ENCODE data around the gene CLEC2L.
A peak's percentile ranks its signal among the peaks of the same experiment; 100 is the strongest.

DNA sequence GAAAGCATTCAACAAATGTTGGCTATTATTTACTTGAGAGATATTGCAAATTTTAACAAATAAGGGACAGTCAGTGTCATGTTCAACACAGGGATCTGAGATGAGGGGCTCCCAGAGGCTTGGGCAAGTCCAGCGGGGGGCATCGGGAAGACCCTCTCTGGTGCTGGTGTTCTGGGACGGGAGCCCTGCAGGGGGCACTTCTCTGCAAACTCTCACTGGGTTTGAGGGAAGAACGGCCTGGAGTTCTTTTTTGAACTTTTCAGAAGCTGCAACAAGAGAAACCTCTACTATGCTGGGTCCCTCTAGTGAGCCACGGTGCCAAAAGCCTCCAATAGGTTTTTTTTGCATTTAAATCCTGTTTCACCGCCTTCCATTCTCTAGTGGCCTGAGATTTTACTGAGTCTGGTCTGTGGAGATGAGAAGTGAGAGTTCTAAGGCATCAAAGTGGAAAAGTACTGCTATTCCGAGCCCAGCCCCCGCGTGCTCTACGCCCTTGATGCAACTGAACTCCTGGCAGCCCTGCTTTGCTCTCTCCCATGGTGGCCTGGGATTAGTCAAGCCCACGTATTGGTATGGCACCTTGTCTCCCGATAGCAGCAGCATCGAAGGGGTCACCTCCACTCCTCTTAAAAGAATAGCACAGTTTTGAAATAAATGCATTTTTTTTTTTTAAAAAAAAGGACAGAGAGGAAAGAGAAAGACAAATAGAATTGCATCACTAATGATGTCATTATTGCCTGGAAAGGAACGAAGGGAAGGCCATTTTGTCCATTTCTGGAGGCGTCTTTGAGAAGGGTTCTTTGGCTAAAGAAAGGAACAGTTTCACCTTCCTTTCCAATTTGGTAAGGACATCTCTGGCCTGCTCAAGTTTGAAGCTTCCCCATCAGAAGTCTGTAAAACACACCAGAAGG lies 43.5 kb downstream of the CLEC2L start:
- TF ChIP-seq EZH2 (IDR thresholded peaks at IDR 0.05; ENCODE audit: low read depth, unreplicated experiment) (no peak), CREB1 (CRISPR knock-in tag; IDR thresholded peaks at IDR 0.05; ENCODE audit: low read depth) (no peak), ZNF114 (CRISPR knock-in tag; IDR thresholded peaks at IDR 0.05) (no peak), JUNB (IDR thresholded peaks at IDR 0.05; ENCODE audit: unreplicated experiment) (no peak), POLR2AphosphoS5 (IDR thresholded peaks at IDR 0.05; ENCODE audit: low read depth) (no peak), NANOG (IDR thresholded peaks at IDR 0.05; ENCODE audit: borderline replicate concordance) (no peak), EZH2phosphoT487 (IDR thresholded peaks at IDR 0.05; ENCODE audit: unreplicated experiment) (no peak), STAT1 (IDR thresholded peaks at IDR 0.05; ENCODE audit: unreplicated experiment) (no peak), ZNF331 (CRISPR knock-in tag; IDR thresholded peaks at IDR 0.05; ENCODE audit: low read depth) (no peak)
- TF ChIP-seq, protein P1, sequence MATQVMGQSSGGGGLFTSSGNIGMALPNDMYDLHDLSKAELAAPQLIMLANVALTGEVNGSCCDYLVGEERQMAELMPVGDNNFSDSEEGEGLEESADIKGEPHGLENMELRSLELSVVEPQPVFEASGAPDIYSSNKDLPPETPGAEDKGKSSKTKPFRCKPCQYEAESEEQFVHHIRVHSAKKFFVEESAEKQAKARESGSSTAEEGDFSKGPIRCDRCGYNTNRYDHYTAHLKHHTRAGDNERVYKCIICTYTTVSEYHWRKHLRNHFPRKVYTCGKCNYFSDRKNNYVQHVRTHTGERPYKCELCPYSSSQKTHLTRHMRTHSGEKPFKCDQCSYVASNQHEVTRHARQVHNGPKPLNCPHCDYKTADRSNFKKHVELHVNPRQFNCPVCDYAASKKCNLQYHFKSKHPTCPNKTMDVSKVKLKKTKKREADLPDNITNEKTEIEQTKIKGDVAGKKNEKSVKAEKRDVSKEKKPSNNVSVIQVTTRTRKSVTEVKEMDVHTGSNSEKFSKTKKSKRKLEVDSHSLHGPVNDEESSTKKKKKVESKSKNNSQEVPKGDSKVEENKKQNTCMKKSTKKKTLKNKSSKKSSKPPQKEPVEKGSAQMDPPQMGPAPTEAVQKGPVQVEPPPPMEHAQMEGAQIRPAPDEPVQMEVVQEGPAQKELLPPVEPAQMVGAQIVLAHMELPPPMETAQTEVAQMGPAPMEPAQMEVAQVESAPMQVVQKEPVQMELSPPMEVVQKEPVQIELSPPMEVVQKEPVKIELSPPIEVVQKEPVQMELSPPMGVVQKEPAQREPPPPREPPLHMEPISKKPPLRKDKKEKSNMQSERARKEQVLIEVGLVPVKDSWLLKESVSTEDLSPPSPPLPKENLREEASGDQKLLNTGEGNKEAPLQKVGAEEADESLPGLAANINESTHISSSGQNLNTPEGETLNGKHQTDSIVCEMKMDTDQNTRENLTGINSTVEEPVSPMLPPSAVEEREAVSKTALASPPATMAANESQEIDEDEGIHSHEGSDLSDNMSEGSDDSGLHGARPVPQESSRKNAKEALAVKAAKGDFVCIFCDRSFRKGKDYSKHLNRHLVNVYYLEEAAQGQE (IDR thresholded peaks at IDR 0.05; ENCODE audit: unreplicated experiment) = no peak
- TF ChIP-seq, protein P2, sequence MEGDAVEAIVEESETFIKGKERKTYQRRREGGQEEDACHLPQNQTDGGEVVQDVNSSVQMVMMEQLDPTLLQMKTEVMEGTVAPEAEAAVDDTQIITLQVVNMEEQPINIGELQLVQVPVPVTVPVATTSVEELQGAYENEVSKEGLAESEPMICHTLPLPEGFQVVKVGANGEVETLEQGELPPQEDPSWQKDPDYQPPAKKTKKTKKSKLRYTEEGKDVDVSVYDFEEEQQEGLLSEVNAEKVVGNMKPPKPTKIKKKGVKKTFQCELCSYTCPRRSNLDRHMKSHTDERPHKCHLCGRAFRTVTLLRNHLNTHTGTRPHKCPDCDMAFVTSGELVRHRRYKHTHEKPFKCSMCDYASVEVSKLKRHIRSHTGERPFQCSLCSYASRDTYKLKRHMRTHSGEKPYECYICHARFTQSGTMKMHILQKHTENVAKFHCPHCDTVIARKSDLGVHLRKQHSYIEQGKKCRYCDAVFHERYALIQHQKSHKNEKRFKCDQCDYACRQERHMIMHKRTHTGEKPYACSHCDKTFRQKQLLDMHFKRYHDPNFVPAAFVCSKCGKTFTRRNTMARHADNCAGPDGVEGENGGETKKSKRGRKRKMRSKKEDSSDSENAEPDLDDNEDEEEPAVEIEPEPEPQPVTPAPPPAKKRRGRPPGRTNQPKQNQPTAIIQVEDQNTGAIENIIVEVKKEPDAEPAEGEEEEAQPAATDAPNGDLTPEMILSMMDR (conservative IDR thresholded peaks at IDR 0.05; ENCODE audit: low read depth in 2 of 2) = peak in 1 of 2 experiments; percentile 18; a peak in 1 of 4 replicates
- TF ChIP-seq, protein P3, sequence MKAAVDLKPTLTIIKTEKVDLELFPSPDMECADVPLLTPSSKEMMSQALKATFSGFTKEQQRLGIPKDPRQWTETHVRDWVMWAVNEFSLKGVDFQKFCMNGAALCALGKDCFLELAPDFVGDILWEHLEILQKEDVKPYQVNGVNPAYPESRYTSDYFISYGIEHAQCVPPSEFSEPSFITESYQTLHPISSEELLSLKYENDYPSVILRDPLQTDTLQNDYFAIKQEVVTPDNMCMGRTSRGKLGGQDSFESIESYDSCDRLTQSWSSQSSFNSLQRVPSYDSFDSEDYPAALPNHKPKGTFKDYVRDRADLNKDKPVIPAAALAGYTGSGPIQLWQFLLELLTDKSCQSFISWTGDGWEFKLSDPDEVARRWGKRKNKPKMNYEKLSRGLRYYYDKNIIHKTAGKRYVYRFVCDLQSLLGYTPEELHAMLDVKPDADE (IDR thresholded peaks at IDR 0.05) = no peak
- TF ChIP-seq, protein P4, sequence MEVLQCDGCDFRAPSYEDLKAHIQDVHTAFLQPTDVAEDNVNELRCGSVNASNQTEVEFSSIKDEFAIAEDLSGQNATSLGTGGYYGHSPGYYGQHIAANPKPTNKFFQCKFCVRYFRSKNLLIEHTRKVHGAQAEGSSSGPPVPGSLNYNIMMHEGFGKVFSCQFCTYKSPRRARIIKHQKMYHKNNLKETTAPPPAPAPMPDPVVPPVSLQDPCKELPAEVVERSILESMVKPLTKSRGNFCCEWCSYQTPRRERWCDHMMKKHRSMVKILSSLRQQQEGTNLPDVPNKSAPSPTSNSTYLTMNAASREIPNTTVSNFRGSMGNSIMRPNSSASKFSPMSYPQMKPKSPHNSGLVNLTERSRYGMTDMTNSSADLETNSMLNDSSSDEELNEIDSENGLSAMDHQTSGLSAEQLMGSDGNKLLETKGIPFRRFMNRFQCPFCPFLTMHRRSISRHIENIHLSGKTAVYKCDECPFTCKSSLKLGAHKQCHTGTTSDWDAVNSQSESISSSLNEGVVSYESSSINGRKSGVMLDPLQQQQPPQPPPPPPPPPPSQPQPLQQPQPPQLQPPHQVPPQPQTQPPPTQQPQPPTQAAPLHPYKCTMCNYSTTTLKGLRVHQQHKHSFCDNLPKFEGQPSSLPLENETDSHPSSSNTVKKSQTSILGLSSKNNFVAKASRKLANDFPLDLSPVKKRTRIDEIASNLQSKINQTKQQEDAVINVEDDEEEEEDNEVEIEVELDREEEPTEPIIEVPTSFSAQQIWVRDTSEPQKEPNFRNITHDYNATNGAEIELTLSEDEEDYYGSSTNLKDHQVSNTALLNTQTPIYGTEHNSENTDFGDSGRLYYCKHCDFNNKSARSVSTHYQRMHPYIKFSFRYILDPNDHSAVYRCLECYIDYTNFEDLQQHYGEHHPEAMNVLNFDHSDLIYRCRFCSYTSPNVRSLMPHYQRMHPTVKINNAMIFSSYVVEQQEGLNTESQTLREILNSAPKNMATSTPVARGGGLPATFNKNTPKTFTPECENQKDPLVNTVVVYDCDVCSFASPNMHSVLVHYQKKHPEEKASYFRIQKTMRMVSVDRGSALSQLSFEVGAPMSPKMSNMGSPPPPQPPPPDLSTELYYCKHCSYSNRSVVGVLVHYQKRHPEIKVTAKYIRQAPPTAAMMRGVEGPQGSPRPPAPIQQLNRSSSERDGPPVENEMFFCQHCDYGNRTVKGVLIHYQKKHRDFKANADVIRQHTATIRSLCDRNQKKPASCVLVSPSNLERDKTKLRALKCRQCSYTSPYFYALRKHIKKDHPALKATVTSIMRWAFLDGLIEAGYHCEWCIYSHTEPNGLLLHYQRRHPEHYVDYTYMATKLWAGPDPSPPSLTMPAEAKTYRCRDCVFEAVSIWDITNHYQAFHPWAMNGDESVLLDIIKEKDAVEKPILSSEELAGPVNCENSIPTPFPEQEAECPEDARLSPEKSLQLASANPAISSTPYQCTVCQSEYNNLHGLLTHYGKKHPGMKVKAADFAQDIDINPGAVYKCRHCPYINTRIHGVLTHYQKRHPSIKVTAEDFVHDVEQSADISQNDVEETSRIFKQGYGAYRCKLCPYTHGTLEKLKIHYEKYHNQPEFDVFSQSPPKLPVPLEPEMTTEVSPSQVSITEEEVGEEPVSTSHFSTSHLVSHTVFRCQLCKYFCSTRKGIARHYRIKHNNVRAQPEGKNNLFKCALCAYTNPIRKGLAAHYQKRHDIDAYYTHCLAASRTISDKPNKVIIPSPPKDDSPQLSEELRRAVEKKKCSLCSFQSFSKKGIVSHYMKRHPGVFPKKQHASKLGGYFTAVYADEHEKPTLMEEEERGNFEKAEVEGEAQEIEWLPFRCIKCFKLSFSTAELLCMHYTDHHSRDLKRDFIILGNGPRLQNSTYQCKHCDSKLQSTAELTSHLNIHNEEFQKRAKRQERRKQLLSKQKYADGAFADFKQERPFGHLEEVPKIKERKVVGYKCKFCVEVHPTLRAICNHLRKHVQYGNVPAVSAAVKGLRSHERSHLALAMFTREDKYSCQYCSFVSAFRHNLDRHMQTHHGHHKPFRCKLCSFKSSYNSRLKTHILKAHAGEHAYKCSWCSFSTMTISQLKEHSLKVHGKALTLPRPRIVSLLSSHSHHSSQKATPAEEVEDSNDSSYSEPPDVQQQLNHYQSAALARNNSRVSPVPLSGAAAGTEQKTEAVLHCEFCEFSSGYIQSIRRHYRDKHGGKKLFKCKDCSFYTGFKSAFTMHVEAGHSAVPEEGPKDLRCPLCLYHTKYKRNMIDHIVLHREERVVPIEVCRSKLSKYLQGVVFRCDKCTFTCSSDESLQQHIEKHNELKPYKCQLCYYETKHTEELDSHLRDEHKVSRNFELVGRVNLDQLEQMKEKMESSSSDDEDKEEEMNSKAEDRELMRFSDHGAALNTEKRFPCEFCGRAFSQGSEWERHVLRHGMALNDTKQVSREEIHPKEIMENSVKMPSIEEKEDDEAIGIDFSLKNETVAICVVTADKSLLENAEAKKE (CRISPR knock-in tag; IDR thresholded peaks at IDR 0.05) = no peak

Measured in GM23338 (cell line).